Pulmonary artery endothelial cell (primary cell): ENCODE data around the gene ANTXR2. TPM values are rescaled to one million over a fixed set of nuclear protein-coding genes. Genes with fewer than 3 reads are reported as not detected.
"Not testable (repeated sequence)": the region's sequence is repeated elsewhere in the genome, so short reads cannot be mapped to it uniquely, and the experiment has no call there.

Source experiments
- DNase-seq: peaks from one replicate; pipeline ENCODE4 v3.0.0-alpha.2; 2011; ENCODE audit warnings: low read depth, low spot score
- total RNA-seq: library from RNA; depleted of rRNA; stranded (reverse); fragments of >200 nt; gene quantifications from 2 replicates; pipeline ENCODE4 v1.2.3, GENCODE V29; 2014

ANTXR2 gene
- total RNA-seq, 1 donor from 2014 or later = 30.3 TPM

- no peak for DNase-seq
Observed at GRCh38 chr4:80026100-80026499, 46.9 kb downstream of the ANTXR2 start.

- DNase-seq = no peak
Observed at GRCh38 chr4:80024335-80024734, 48.7 kb downstream of the ANTXR2 start.

GRCh38 chr4:80022282-80022681 lies 50.7 kb downstream of the ANTXR2 start:
- DNase-seq = no peak

GRCh38 chr4:80017125-80017854 lies 55.7 kb downstream of the ANTXR2 start:
- DNase-seq = no peak

DNA sequence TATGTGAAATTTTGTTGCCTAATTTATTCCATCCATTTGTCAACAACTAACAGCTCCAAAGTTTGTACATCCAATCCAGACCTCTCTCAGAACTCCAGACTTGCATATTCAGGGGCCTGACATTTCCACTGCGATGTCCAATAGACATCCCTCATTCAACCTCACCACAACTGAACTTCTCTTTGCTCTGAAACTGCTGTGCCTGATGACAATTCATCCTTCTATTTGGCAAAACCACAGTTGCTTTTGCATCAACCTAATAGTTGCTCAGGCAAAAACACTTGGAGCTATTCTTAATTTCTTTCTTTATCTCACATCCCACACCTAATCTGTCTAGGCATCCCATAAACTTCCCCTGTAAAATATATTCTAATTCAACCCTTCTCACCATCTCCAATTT lies 56.5 kb downstream of the ANTXR2 start:
- DNase-seq = no peak

GRCh38 chr4:80015407-80016189 lies 57.4 kb downstream of the ANTXR2 start:
- DNase-seq = no peak

DNA sequence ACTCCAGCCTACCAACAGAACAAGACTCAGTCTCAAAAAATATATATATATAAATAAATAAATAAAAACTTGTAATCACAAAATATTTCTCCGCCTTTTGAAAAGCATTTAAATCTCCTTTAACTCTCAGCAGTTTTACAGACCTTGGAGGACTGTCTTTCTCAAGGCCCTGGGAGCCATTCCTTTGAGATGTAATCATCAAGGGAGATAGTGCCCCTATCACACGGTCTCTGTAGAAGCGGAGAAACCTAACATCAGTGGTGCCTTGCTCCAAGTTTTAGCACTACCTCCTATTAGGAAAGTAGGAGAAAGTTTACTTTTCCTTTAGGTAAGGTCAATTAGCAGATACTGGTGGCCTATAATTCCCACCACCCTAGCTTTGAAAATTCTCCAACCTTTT lies 58.5 kb downstream of the ANTXR2 start:
- no peak for DNase-seq

DNA sequence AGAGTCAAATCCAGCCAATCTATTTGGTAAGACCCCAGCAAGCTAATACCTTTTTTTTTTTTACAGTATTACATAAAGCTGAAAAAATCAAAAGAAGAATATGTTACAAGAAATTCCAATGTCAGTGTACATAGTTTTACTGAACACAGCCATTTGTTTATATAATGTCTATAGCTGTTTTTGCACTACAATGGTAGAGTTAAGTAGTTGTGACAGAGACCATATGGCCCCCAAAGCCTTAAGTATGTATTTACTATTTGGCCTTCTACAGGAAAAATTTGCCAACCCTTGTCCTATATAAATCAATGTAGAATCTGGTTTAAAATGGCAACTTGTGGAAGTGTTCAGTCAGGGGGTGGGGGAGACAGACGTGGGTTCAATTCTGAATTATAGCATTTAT lies 60.7 kb downstream of the ANTXR2 start:
- no peak for DNase-seq

DNA sequence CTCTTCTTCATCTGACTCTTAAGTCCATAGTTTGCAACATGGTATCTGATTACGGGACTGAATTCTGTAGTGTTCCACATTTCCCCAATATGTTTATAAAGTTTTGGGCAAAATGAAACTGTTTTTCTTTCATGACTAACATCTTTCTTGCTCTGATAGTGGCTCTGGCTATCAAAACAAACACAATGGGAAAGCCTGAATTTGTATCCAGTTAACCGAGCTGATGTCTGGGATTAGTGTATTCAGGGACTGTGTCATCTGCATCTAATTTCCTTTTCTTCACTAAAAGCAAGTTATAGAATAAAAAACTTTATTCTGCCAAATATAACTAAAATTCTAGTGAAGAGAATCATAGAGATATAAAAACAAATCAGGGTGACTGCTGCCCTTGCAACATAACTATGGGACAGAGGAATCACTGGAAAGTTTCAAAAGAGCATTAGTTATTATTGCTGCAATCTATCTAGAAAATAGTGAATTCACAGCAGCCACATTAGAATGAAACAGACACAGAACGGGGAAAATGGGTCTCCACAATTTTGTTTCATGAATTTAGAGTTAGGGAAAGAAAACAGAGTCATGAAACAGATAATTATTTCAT lies 61.3 kb downstream of the ANTXR2 start:
- no peak for DNase-seq

DNA sequence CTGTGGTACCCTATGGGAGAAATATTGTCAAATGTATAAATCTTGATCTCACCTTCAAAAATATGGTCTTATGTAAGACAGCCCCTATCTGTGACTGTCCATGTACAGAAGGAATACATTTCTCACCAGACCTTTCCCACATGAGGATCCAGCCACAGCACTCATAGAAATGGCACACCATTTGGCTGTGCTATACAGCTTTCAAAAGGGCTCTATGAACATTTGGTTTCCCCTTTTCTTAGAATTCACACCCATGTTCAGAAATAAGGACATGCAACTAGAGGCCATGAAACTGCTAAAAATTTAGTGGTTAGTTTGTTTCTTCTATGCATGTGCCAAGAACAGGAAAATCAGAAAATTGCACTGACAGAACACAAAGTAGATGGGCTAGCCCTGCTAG lies 62.7 kb downstream of the ANTXR2 start:
- no peak for DNase-seq

GRCh38 chr4:80009806-80010205 lies 63.2 kb downstream of the ANTXR2 start:
- no peak for DNase-seq

DNA sequence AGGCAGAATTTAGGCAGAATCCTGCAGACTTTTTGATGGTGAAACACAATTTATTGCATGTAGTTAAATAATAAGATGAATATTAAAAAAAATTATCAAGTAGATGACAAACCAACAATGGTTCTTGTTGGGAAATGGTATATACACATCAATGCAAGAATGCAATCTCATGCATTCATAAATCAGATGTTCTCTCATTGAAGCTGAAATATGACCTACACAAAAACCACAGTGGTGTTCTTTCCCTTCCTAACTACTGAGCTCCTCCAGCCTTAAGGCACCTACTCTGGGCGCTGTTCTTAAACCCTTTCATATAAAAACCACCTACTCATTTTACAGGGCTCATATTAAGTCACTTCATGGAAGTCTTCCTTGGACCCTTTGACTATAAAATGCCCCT lies 64.1 kb downstream of the ANTXR2 start:
- DNase-seq = no peak

DNA sequence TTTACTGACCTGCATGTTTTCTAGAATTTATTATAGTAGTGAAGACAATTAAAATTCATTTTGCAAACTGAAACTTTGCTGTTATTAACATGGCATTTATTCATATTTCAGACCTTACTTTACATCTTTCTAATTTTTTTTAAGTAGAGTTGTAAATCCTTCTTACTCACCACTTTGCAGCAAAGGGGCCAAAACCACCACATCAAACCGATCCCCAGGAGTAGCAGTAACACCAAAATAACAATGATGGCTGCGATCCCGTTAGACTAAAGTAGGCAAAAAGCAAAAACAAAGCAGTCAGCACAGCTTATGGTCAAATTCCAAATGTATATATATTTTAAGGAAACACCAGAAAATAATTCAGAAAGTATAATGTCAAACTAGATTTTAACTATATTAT lies 64.7 kb downstream of the ANTXR2 start:
- no peak for DNase-seq

DNA sequence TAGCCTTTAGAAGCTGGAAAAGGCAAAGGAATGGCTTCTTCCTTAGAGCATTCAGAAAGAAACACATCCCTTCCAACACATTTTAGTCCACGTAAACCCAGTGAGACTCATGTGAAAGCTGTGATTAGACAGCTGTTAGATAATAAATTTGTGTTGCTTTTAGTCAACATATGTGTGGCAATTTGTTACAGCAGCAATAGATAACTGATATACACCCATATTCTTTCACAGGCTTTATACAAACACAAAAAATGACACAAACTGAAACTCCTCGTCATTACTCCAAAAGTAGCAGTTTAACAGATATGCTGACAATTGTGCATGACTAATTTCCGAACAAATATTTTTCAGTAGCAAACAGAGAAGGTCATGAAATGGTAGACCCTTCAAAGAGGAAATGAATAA lies 65.3 kb downstream of the ANTXR2 start:
- DNase-seq = no peak

DNA sequence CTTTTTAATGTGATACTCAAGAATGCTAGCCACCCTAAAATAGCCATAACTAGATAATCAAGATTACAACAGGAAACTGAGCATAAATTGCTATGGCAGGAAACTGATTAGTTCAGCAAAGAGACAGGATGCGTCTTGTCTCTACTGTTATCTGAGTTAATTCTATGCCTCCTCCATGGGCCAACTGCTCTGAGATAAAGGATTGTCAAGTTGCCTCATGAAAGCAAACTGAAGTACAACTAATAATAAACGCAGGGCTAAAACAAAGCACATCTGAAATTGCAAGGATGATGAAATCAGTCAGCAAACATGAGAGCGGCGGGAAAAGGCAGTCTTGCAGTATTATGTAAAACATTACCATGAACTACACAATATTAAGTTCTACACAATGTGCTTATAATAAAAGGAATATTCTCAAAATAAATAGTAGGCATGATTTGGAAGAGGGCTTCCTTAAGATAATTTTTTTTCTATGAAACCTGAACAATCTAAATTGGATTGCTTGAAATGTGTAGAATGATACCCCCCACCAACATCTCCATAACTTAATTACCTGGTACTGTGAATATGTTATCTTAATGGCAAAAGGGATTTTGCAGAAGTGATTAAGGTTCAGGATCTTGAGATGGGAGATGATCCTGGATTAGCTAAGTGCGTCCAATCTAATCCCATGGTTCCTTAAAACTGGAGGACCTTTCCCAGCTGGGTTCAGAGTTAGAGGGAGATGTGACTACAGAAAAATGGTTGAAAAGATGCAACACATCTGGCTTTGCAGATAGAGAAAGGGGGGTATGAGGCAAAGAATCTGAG lies 65.9 kb downstream of the ANTXR2 start:
- no peak for DNase-seq

DNA sequence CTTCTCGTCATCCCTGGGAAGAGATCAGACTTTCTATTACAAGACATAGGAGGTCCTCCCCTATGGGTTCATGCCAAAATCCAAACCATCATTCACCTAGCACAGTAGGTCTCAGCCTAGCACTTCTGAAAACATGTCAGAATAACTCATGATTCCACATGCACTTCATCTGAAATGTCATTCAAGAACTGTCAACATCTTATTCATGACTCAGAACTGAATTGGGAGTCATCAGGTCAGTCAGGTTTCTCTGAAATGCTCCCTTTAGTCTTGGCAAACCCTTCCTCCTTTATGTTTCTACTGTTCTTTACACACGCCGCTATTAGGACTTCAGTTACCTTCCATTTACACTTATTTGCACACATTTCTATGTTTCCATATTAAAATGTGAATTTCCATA lies 67.2 kb downstream of the ANTXR2 start:
- no peak for DNase-seq

- no peak for DNase-seq
Observed at GRCh38 chr4:80004319-80004718, 68.7 kb downstream of the ANTXR2 start.

DNA sequence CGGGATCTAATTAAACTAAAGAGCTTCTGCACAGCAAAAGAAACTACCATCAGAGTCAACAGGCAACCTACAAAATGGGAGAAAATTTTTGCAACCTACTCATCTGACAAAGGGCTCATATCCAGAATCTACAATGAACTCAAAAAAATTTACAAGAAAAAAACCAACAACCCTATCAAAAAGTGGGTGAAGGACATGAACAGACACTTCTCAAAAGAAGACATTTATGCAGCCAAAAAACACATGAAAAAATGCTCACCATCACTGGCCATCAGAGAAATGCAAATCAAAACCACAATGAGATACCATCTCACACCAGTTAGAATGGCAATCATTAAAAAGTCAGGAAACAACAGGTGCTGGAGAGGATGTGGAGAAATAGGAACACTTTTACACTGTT lies 70.5 kb downstream of the ANTXR2 start:
- DNase-seq = not testable (repeated sequence)

DNA sequence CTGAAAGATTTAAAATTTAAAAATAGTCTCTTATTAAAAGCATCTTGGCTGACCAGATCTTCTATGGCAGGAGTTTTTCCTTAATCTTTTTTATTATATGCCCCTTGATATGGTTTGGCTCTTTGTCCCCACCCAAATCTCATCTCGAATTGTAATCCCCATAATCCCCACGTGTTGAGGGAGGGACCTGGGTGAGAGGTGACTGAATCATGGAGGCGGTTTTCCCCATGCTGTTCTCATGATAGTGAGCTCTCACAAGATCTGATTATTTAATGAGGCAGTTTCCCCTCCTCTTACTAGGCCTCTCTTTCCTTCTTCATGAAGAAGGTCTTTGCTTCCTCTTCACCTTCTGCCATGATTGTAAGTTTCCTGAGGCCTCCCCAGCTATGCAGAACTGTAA lies 74.0 kb downstream of the ANTXR2 start:
- not testable (repeated sequence) for DNase-seq

DNA sequence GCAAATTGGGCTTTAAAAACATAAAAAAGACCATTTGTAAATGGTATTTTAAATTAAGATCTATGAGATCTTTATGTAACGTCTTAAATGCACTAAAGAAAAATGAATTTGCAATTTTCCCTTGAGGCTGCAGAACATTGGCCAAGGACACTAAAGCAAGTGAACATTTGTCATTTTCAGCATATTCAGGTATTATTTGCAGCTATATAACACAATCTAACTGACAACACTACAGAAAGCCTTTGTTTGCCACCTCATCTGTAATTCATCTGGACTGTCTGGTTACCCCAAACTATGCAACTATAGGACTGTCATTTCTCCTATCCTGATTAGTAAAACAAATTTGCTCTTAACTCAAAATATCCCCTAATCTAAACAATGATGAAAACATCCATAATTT lies 74.8 kb downstream of the ANTXR2 start:
- no peak for DNase-seq

GRCh38 chr4:79996851-79997250 lies 76.2 kb downstream of the ANTXR2 start:
- no peak for DNase-seq

DNA sequence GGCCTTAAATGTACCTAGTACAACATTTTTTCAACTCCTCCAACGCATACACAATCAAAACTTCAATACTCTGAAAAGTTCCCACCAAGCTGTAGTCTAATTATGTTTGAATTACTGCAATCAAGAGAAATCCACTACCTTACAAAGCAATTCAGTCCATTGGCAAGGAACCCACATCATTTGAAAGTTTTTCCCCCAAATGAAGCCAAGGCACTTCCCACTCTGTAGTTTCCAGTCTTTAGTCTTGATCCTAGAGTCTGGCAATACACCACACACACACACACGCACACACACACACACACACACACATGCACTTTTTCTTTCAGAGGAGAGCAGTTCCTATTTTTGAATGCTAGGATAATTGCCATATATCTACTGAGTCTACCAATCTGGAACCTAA lies 79.6 kb downstream of the ANTXR2 start:
- no peak for DNase-seq
